ENCODE data around the gene SSR2.

GRCh38 chr1:155999964-156000363 is 20.8 kb downstream of the SSR2 start:
- TF ChIP-seq CTCF (conservative IDR thresholded peaks at IDR 0.05; ENCODE audit: low read length) (no peak), EZH2phosphoT487 (IDR thresholded peaks at IDR 0.05; ENCODE audit: borderline replicate concordance, low read depth, low read length) (no peak)

Measured in OCI-LY7 (cell line).